GM18858 (cell line): ENCODE results near the gene ACBD6.

Source experiments
- ATAC-seq: cut with Tn5 transposase; IDR thresholded peaks from one replicate; pipeline ENCODE4 v1.9.1; 2021; ENCODE audit not compliant: unreplicated experiment

The ACBD6 gene

GRCh38 chr1:180376800-180377199 lies 125.6 kb downstream of the ACBD6 start:
- no peak for ATAC-seq

GRCh38 chr1:180376253-180376652 lies 126.1 kb downstream of the ACBD6 start:
- ATAC-seq = no peak

- no peak for ATAC-seq
Observed at GRCh38 chr1:180372728-180373127, 129.6 kb downstream of the ACBD6 start.

- ATAC-seq = no peak
Observed at GRCh38 chr1:180370597-180370996, 131.8 kb downstream of the ACBD6 start.

- no peak for ATAC-seq
Observed at GRCh38 chr1:180370188-180370587, 132.2 kb downstream of the ACBD6 start.

GRCh38 chr1:180369061-180369460 lies 133.3 kb downstream of the ACBD6 start:
- no peak for ATAC-seq

- ATAC-seq = no peak
Observed at GRCh38 chr1:180366371-180367068, 135.9 kb downstream of the ACBD6 start.

GRCh38 chr1:180365039-180365438 lies 137.3 kb downstream of the ACBD6 start:
- ATAC-seq = no peak

GRCh38 chr1:180363246-180363995 lies 139.0 kb downstream of the ACBD6 start:
- ATAC-seq = no peak

- no peak for ATAC-seq
Observed at GRCh38 chr1:180360333-180361075, 141.9 kb downstream of the ACBD6 start.

GRCh38 chr1:180358649-180359048 lies 143.7 kb downstream of the ACBD6 start:
- ATAC-seq = no peak

GRCh38 chr1:180353945-180354344 lies 148.4 kb downstream of the ACBD6 start:
- ATAC-seq = no peak

- no peak for ATAC-seq
Observed at GRCh38 chr1:180352588-180352987, 149.8 kb downstream of the ACBD6 start.

GRCh38 chr1:180352021-180352420 lies 150.4 kb downstream of the ACBD6 start:
- no peak for ATAC-seq

GRCh38 chr1:180345148-180345547 lies 157.2 kb downstream of the ACBD6 start:
- ATAC-seq = no peak

GRCh38 chr1:180343921-180344769 lies 158.2 kb downstream of the ACBD6 start:
- no peak for ATAC-seq

GRCh38 chr1:180327089-180327488 lies 175.3 kb downstream of the ACBD6 start:
- no peak for ATAC-seq

- no peak for ATAC-seq
Observed at GRCh38 chr1:180312926-180313325, 189.5 kb downstream of the ACBD6 start.

GRCh38 chr1:180311011-180311730 lies 191.2 kb downstream of the ACBD6 start:
- no peak for ATAC-seq

GRCh38 chr1:180310095-180310494 lies 192.3 kb downstream of the ACBD6 start:
- no peak for ATAC-seq
